Epithelial cell of umbilical artery (primary cell): ENCODE data around the gene PDGFB. TPM values are rescaled to one million over a fixed set of nuclear protein-coding genes. Genes with fewer than 3 reads are reported as not detected.

Source experiments
- total RNA-seq: library from RNA; depleted of rRNA; stranded (reverse); fragments of >200 nt; gene quantifications from 2 replicates; pipeline ENCODE4 v1.2.3, GENCODE V29; 2014

Gene PDGFB
- total RNA-seq, result 43.6 and 51.0 TPM in 2 replicates

GRCh38 chr22:39244496-39245129 lies at the start of gene PDGFB:
PDGFB (minus strand) TSS chr22:39244982; CDS start chr22:39243963, 1,019 bp downstream.

Other genes starting within 250 kb of the PDGFB start
- gene APOBEC3C, start 230.7 kb downstream of the PDGFB start, total RNA-seq, result 1.3 and 1.7 TPM in 2 replicates
- 1.4 and 1.9 TPM in 2 replicates for gene APOBEC3D, start 223.9 kb downstream of the PDGFB start, total RNA-seq
- gene APOBEC3F, start 204.1 kb downstream of the PDGFB start, total RNA-seq, result 4.5 and 5.2 TPM in 2 replicates
- 2.9 and 17.6 TPM in 2 replicates for gene APOBEC3G, start 167.7 kb downstream of the PDGFB start, total RNA-seq
- gene APOBEC3H, start 147.7 kb downstream of the PDGFB start, total RNA-seq, result 0.32 TPM in 1 of 2 replicates, not detected in the other
- gene CBX7, start 92.3 kb downstream of the PDGFB start, total RNA-seq, result 1.3 and 3.2 TPM in 2 replicates
- 1,675 and 4,052 TPM in 2 replicates for gene RPL3, start 74.6 kb upstream of the PDGFB start, total RNA-seq
- 1.8 and 2.6 TPM in 2 replicates for gene SYNGR1, start 105.0 kb upstream of the PDGFB start, total RNA-seq
- 10.1 and 13.5 TPM in 2 replicates for gene TAB1, start 154.8 kb upstream of the PDGFB start, total RNA-seq
- gene MGAT3, start 212.0 kb upstream of the PDGFB start, total RNA-seq, result under 0.01 TPM in 1 of 2 replicates, not detected in the other